Astrocyte (in vitro differentiated cells and primary cell): ENCODE data around the gene SMIM34.

Experiments used
- EZH2 ChIP-seq: IDR thresholded peaks from 2 replicates; pipeline ENCODE4 v1.6.1; 2012; ENCODE audit warnings: mild to moderate bottlenecking, low read length, inconsistent platforms; ENCODE audit not compliant: insufficient read depth
- TF ChIP-seq, protein P1 (sequence below): IDR thresholded peaks from 2 replicates; pipeline ENCODE4 v1.5.1; 2011; ENCODE audit warnings: low read depth, mild to moderate bottlenecking, inconsistent platforms, low read length, moderate library complexity; ENCODE audit not compliant: insufficient read depth

DNA sequence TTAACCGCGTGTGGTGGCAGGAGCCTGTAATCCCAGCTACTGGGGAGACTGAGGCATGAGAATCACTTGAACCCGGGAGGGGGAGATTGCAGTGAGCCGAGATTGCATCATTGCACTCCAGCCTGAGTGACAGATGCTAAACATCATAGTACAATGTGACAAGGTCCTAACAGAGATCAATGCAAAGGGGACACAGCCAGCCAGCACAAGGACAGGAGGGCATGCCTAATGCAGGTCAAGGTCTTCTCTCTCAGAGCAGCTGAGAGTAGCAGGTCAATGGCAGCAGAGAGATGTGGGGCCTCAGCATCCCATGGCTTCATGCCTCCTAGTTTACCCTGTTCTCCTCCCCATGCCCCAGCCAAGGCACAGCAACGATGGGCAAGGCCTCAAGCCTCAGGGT is 51.4 kb downstream of the SMIM34 start:
- TF ChIP-seq, protein P1, sequence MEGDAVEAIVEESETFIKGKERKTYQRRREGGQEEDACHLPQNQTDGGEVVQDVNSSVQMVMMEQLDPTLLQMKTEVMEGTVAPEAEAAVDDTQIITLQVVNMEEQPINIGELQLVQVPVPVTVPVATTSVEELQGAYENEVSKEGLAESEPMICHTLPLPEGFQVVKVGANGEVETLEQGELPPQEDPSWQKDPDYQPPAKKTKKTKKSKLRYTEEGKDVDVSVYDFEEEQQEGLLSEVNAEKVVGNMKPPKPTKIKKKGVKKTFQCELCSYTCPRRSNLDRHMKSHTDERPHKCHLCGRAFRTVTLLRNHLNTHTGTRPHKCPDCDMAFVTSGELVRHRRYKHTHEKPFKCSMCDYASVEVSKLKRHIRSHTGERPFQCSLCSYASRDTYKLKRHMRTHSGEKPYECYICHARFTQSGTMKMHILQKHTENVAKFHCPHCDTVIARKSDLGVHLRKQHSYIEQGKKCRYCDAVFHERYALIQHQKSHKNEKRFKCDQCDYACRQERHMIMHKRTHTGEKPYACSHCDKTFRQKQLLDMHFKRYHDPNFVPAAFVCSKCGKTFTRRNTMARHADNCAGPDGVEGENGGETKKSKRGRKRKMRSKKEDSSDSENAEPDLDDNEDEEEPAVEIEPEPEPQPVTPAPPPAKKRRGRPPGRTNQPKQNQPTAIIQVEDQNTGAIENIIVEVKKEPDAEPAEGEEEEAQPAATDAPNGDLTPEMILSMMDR, result no peak
- no peak for TF ChIP-seq EZH2
